ENCODE data around the gene LPAR6. TPM values are rescaled to one million over a fixed set of nuclear protein-coding genes. Genes with fewer than 3 reads are reported as not detected.

Gene LPAR6
- polyA plus RNA-seq, 6 donors from 2014 or later: 1.2 to 4.6 (median 2.7) TPM

GRCh38 chr13:48405875-48406274 is 7.0 kb downstream of the LPAR6 start:
- Mint-ChIP-seq H3K4me1 (peaks cover 0 to 21% (median 7%) of the 10 kb centered on the region in 3 donors), H3K9me3 (no peaks in the 10 kb centered on the region), H3K36me3 (peaks cover 0 to 14% of the 10 kb centered on the region in 2 donors), H3K4me3 (no peak overlapping the region), H3K27ac (peak overlapping the region in 1 of 6 donors; percentile 33), H3K27me3 (no peaks in the 10 kb centered on the region)
- ATAC-seq (ENCODE audit: low read depth in 2 of 2) (no peak), DNase-seq (no peak)

GRCh38 chr13:48404952-48405351 is 8.0 kb downstream of the LPAR6 start:
- H3K27ac Mint-ChIP-seq: no peak overlapping the region
- no peaks in the 10 kb centered on the region for H3K9me3 Mint-ChIP-seq
- peaks cover 3 to 16% (median 5%) of the 10 kb centered on the region in 3 donors for H3K4me1 Mint-ChIP-seq
- no peaks in the 10 kb centered on the region for H3K27me3 Mint-ChIP-seq
- peaks cover 0 to 14% of the 10 kb centered on the region in 2 donors for H3K36me3 Mint-ChIP-seq
- H3K4me3 Mint-ChIP-seq: no peak overlapping the region
- DNase-seq (no peak), ATAC-seq (ENCODE audit: low read depth in 2 of 2) (no peak)

- Mint-ChIP-seq H3K36me3 (peaks cover 0 to 14% of the 10 kb centered on the region in 2 donors), H3K9me3 (no peaks in the 10 kb centered on the region), H3K27ac (peak overlapping the region in 2 of 6 donors; percentile 6 to 58), H3K27me3 (no peaks in the 10 kb centered on the region), H3K4me1 (peaks cover 3 to 11% (median 9%) of the 10 kb centered on the region in 3 donors), H3K4me3 (no peak overlapping the region)
- DNase-seq (no peak), ATAC-seq (ENCODE audit: low read depth in 2 of 2) (no peak)
Observed at GRCh38 chr13:48403913-48404312, 9.0 kb downstream of the LPAR6 start.

GRCh38 chr13:48403151-48403631 is 9.7 kb downstream of the LPAR6 start:
- ATAC-seq (ENCODE audit: low read depth in 2 of 2) (no peak), DNase-seq (no peak)
- Mint-ChIP-seq H3K36me3 (peaks cover 0 to 14% of the 10 kb centered on the region in 2 donors), H3K4me1 (peaks cover 3 to 11% (median 9%) of the 10 kb centered on the region in 3 donors), H3K27me3 (no peaks in the 10 kb centered on the region), H3K4me3 (no peak overlapping the region), H3K9me3 (no peaks in the 10 kb centered on the region), H3K27ac (peak overlapping the region in 2 of 6 donors; percentile 11 to 66)

DNA sequence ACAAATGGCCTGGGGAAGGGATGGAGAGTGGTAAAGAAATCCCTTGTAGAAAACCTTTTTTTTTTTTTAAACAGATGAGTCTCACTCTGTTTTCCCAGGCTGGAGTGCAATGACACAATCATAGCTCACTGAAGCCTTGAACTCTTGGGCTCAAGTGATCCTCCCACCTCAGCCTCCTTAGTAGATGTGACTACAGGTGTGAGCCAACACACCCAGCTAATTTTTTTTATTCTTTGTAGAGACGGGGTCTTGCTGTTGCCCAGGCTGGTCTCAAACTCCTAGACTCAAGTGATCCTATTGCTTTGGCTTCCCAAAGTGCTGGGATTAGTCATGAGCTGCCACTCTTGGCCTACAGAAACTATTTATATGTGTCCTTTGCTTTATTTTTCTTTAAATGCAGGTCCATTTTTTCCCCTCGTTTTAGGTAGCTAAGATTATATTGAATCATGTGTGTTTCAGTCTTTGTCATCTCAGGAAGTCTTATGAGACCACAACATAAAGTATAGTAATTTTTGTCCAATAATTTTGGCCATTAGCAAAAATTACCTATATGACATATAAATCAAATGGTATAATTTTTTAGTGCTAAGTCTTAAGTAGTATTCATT is 10.5 kb downstream of the LPAR6 start:
- peak overlapping the region in 1 of 6 donors; percentile 64 for H3K27ac Mint-ChIP-seq
- H3K4me3 Mint-ChIP-seq: no peak overlapping the region
- H3K9me3 Mint-ChIP-seq: no peaks in the 10 kb centered on the region
- ATAC-seq (ENCODE audit: low read depth in 2 of 2) (no peak), DNase-seq (no peak)
- peaks cover 3 to 11% (median 9%) of the 10 kb centered on the region in 3 donors for H3K4me1 Mint-ChIP-seq
- H3K36me3 Mint-ChIP-seq: peaks cover 0 to 14% of the 10 kb centered on the region in 2 donors
- H3K27me3 Mint-ChIP-seq: no peaks in the 10 kb centered on the region

DNA sequence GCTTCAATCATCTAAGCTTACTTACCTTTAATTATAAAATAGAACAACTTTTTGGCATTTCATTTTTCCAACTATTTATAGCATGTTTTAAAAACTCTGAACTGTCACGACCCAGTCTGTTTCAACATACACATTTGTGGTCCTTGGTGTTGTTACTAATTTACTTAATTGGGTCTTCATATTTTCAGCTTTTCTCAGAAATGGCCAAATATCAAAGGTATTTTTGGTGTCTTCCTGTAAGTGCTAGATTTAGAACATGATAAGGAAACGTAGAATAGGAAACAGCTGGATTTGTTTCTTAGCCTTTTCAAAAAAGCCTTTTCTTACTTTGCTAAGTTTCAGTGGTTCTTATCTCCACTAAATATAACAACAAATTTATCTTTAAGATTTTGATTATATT is 11.4 kb downstream of the LPAR6 start:
- Mint-ChIP-seq H3K9me3 (peaks cover 0 to under 1% (median 0%) of the 10 kb centered on the region in 7 donors), H3K4me1 (peaks cover 3 to 9% (median 9%) of the 10 kb centered on the region in 3 donors), H3K27ac (no peak overlapping the region), H3K27me3 (no peaks in the 10 kb centered on the region), H3K4me3 (no peak overlapping the region), H3K36me3 (peaks cover 0 to 15% of the 10 kb centered on the region in 2 donors)
- DNase-seq (no peak), ATAC-seq (ENCODE audit: low read depth in 2 of 2) (no peak)

DNA sequence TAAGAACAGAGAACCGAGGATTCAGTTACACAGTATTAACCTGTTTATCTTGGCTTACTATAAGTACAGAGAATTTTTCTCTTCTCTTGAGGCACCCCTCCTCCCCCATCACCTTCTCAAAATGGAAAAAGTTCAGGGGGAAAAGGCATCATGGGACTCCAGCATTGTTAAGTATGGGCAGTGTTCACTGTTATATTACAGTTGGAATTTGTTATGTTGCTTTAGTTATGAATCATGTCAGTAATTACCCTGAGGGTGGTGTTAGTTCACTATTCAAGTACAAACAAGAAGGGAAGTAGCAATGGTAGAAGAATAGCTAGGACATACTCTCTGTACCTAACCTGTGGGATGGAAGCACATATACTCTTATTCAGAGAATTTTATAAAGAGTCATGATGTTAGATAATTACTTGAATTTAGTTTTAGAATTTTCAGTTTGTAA is 12.0 kb downstream of the LPAR6 start:
- Mint-ChIP-seq H3K36me3 (peaks cover under 1 to 15% of the 10 kb centered on the region in 2 donors), H3K27me3 (no peaks in the 10 kb centered on the region), H3K4me3 (peak overlapping the region in 1 of 8 donors; percentile 1), H3K9me3 (peaks cover 0 to 5% (median 0%) of the 10 kb centered on the region in 7 donors), H3K4me1 (peaks cover 3 to 9% (median 3%) of the 10 kb centered on the region in 3 donors), H3K27ac (peak overlapping the region in 2 of 6 donors; percentile 1 to 8)
- ATAC-seq (ENCODE audit: low read depth in 2 of 2) (no peak), DNase-seq (peak; percentile 3)

GRCh38 chr13:48400090-48400694 is 12.7 kb downstream of the LPAR6 start:
- H3K4me3 Mint-ChIP-seq: peak overlapping the region in 1 of 8 donors; percentile 31
- peaks cover 8 to 20% of the 10 kb centered on the region in 2 donors for H3K36me3 Mint-ChIP-seq
- peaks cover 0 to 9% (median 3%) of the 10 kb centered on the region in 3 donors for H3K4me1 Mint-ChIP-seq

DNA sequence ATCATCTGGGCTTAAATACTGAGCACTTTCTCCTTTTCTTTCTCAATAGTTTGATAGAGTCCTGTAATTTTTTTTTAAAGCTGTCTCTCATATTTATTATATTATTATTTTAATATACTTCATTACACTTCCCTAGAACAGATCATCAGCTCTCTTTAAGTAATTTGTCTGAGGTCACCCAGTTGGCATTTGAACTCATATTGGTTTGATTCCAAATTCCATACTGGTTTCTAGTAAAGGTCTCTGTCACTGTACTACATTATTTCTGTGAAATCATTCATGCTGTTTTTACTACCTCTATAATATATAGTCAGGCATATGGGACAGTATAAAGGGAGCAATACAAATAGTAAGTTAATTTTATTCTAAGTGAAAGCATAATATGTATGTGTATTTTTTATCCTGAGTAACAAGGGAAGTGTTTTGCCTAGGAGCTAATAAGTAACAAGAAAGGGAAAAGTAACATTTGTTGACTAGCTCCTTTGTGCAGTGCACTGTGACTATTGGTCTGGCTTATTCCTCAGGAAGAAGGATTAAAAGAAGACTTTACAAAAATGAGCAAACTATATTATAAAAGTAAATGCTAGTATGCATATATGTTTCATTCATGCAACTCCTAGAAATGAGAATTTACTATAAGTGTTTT is 14.3 kb downstream of the LPAR6 start:
- Mint-ChIP-seq H3K4me1 (peaks cover 0 to 9% (median 3%) of the 10 kb centered on the region in 3 donors), H3K27ac (no peak overlapping the region), H3K4me3 (no peak overlapping the region), H3K9me3 (peaks cover 0 to 5% (median 4%) of the 10 kb centered on the region in 7 donors), H3K36me3 (peaks cover 15 to 18% of the 10 kb centered on the region in 2 donors), H3K27me3 (no peaks in the 10 kb centered on the region)
- ATAC-seq (ENCODE audit: low read depth in 2 of 2) (no peak), DNase-seq (no peak)

More at GRCh38 chr13:48400090-48400694, 12.7 kb downstream of the LPAR6 start:
- no peak for DNase-seq
- no peak for ATAC-seq (ENCODE audit: low read depth in 2 of 2)
- Mint-ChIP-seq H3K27me3 (no peaks in the 10 kb centered on the region), H3K27ac (peak overlapping the region in 3 of 6 donors; percentile 8 to 53 (median 31)), H3K9me3 (peaks cover 0 to 5% (median 4%) of the 10 kb centered on the region in 7 donors)

GRCh38 chr13:48397744-48398143 is 15.2 kb downstream of the LPAR6 start:
- Mint-ChIP-seq H3K4me1 (peaks cover 0 to 9% (median 3%) of the 10 kb centered on the region in 3 donors), H3K4me3 (no peak overlapping the region), H3K27ac (no peak overlapping the region), H3K9me3 (peaks cover 0 to 11% (median 4%) of the 10 kb centered on the region in 7 donors), H3K36me3 (peaks cover 20 to 23% of the 10 kb centered on the region in 2 donors), H3K27me3 (no peaks in the 10 kb centered on the region)
- ATAC-seq (ENCODE audit: low read depth in 2 of 2): no peak
- DNase-seq: no peak

DNA sequence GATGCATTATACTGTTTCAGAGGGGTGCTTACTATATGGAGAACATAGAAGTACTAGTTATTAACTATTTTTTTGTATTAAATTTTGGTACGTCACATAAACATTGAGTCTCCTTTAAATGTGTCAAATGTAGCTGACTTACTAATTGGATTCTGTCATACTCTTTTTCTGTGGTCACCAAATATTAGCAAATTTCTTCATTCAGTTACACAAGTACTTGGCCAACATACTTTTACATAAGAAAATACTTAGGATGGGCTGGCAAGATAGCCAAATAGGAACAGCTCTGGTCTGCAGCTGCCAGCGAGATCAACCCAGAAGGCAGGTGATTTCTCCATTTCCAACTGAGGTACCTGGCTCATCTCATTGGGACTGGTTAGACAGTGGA is 19.2 kb downstream of the LPAR6 start:
- Mint-ChIP-seq H3K4me3 (no peak overlapping the region), H3K9me3 (peaks cover 8 to 35% (median 24%) of the 10 kb centered on the region in 7 donors), H3K27ac (no peak overlapping the region), H3K36me3 (peaks cover 55 to 63% of the 10 kb centered on the region in 2 donors), H3K27me3 (no peaks in the 10 kb centered on the region), H3K4me1 (peaks cover 0 to 12% (median under 1%) of the 10 kb centered on the region in 3 donors)
- DNase-seq: no peak
- no peak for ATAC-seq (ENCODE audit: low read depth in 2 of 2)

- Mint-ChIP-seq H3K27ac (no peak overlapping the region), H3K9me3 (peaks cover 8 to 35% (median 24%) of the 10 kb centered on the region in 7 donors), H3K36me3 (peaks cover 60 to 68% of the 10 kb centered on the region in 2 donors), H3K27me3 (no peaks in the 10 kb centered on the region), H3K4me3 (peak overlapping the region in 1 of 8 donors; percentile 1), H3K4me1 (peaks cover 0 to 15% (median 4%) of the 10 kb centered on the region in 3 donors)
- no peak for DNase-seq
- ATAC-seq (ENCODE audit: low read depth in 2 of 2): no peak
Observed at GRCh38 chr13:48393030-48393697, 19.7 kb downstream of the LPAR6 start.

DNA sequence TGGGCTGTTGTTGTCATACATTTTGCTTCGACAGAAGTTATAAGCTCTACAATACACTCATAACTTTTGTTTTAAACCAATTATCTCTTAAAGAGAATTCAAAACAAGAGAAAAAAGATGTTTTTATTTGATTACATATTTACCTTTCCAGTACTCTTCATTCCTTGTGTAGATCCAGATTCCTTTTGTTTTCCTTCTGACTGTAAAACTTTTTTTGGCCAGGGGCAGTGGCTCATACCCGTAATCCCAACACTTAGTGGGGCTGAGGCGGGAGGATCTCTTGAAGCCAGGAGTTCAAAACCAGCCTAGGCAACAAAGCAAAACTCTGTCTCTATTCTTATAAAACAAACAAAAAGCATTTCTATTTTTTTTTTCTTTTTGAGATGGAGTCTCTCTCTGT is 21.7 kb downstream of the LPAR6 start:
- DNase-seq: no peak
- Mint-ChIP-seq H3K27ac (no peak overlapping the region), H3K27me3 (no peaks in the 10 kb centered on the region), H3K9me3 (peaks cover 8 to 32% (median 22%) of the 10 kb centered on the region in 7 donors), H3K36me3 (peaks cover 68 to 70% of the 10 kb centered on the region in 2 donors), H3K4me3 (no peak overlapping the region), H3K4me1 (peaks cover 0 to 15% (median 4%) of the 10 kb centered on the region in 3 donors)
- ATAC-seq (ENCODE audit: low read depth in 2 of 2): no peak
